Thoracic aorta (tissue), 2 donors: ENCODE measurements around the gene TOR1AIP2. TPM values are rescaled to one million over a fixed set of nuclear protein-coding genes. Genes with fewer than 3 reads are reported as not detected.
"Not testable (repeated sequence)": the region's sequence is repeated elsewhere in the genome, so short reads cannot be mapped to it uniquely, and the experiment has no call there.

Source experiments
- ATAC-seq: fragments of 150-250 bp; one replicate; pipeline ENCODE4 v1.8.0; 2017; ENCODE audit warnings: low read depth; ENCODE audit not compliant: insufficient number of reproducible peaks, low FRiP score
- DNase-seq: peaks from one replicate; pipeline ENCODE4 v3.0.0-alpha.2; 2020; ENCODE audit warnings: low spot score
- H3K27ac ChIP-seq, 2 donors: fragments of 200-600 bp; sonication (generic); 1 replicate in 1 of 2; 2 replicates in 1 of 2; pipeline ENCODE4 v1.5.1; 2016; ENCODE audit warnings: mild to moderate bottlenecking in 2 of 2, moderate library complexity in 2 of 2
- H3K27me3 ChIP-seq: fragments of 200-600 bp; sonication (generic); replicated peaks from 2 replicates; pipeline ENCODE4 v1.6.0; 2016; ENCODE audit warnings: mild to moderate bottlenecking; ENCODE audit not compliant: insufficient read depth
- H3K36me3 ChIP-seq: fragments of 200-600 bp; sonication (generic); one replicate; pipeline ENCODE4 v1.5.1; 2016
- H3K4me1 ChIP-seq, 2 donors: fragments of 200-600 bp; sonication (generic); 1 replicate in 1 of 2; 2 replicates in 1 of 2; pipeline versions ENCODE4 v1.5.1 to v1.6.0; 2016; ENCODE audit warnings: low read depth in 2 of 2, mild to moderate bottlenecking in 1 of 2; ENCODE audit not compliant: control insufficient read depth in 1 of 2
- H3K4me3 ChIP-seq: fragments of 200-600 bp; sonication (generic); 2 replicates; pipeline ENCODE4 v1.5.1; 2016; ENCODE audit warnings: mild to moderate bottlenecking
- H3K9me3 ChIP-seq: fragments of 200-600 bp; sonication (generic); 2 replicates; pipeline ENCODE4 v1.5.1; 2016
- CTCF ChIP-seq: fragments of 200-600 bp; sonication (generic); IDR thresholded peaks from one replicate; pipeline ENCODE4 v1.5.1; 2019; ENCODE audit warnings: antibody characterized with exemption
- total RNA-seq, 2 donors: library from RNA; depleted of rRNA; stranded (reverse); fragments of >200 nt; gene quantifications; one replicate each; pipeline versions ENCODE4 v1.1.0 to v1.2.3, GENCODE V29; 2016

TOR1AIP2 gene
- total RNA-seq, 2 donors from 2014 or later, result 45.9 to 74.1 TPM

GRCh38 chr1:179807691-179808485 is 69.7 kb downstream of the TOR1AIP2 start:
- no peak for TF ChIP-seq CTCF
- no peak overlapping the region for H3K4me3 ChIP-seq
- no peaks in the 10 kb centered on the region for H3K9me3 ChIP-seq
- ATAC-seq (no peak), DNase-seq (no peak)
- no peaks in the 10 kb centered on the region for H3K27me3 ChIP-seq
- H3K4me1 ChIP-seq, result no peaks in the 10 kb centered on the region
- no peak overlapping the region for H3K27ac ChIP-seq
- no peaks in the 10 kb centered on the region for H3K36me3 ChIP-seq

- Histone ChIP-seq H3K4me1 (no peaks in the 10 kb centered on the region), H3K36me3 (no peaks in the 10 kb centered on the region), H3K4me3 (no peak overlapping the region), H3K9me3 (no peaks in the 10 kb centered on the region), H3K27ac (no peak overlapping the region), H3K27me3 (no peaks in the 10 kb centered on the region)
- DNase-seq (no peak), ATAC-seq (no peak)
- no peak for TF ChIP-seq CTCF
Measured at GRCh38 chr1:179807291-179807690, 70.3 kb downstream of the TOR1AIP2 start.

GRCh38 chr1:179806333-179806732 is 71.3 kb downstream of the TOR1AIP2 start:
- ATAC-seq, result no peak

GRCh38 chr1:179805291-179806195 is 72.1 kb downstream of the TOR1AIP2 start:
- DNase-seq (no peak), ATAC-seq (no peak)
- Histone ChIP-seq H3K4me3 (no peak overlapping the region), H3K27me3 (no peaks in the 10 kb centered on the region), H3K4me1 (no peaks in the 10 kb centered on the region), H3K9me3 (no peaks in the 10 kb centered on the region), H3K36me3 (no peaks in the 10 kb centered on the region), H3K27ac (no peak overlapping the region)
- TF ChIP-seq CTCF, result no peak

More at GRCh38 chr1:179806333-179806732, 71.3 kb downstream of the TOR1AIP2 start:
- H3K27me3 ChIP-seq, result no peaks in the 10 kb centered on the region
- H3K4me1 ChIP-seq, result no peaks in the 10 kb centered on the region
- no peak overlapping the region for H3K4me3 ChIP-seq
- no peaks in the 10 kb centered on the region for H3K36me3 ChIP-seq
- no peak for DNase-seq
- H3K9me3 ChIP-seq, result no peaks in the 10 kb centered on the region
- no peak overlapping the region for H3K27ac ChIP-seq
- TF ChIP-seq CTCF, result no peak

GRCh38 chr1:179804417-179804816 is 73.2 kb downstream of the TOR1AIP2 start:
- not testable (repeated sequence) for H3K27me3 ChIP-seq, H3K27ac ChIP-seq

More at GRCh38 chr1:179804417-179804816, 73.2 kb downstream of the TOR1AIP2 start:
- not testable (repeated sequence) for H3K9me3 ChIP-seq, DNase-seq, H3K4me1 ChIP-seq, H3K36me3 ChIP-seq, H3K4me3 ChIP-seq, ATAC-seq
